Ishikawa (cell line): ENCODE measurements around the gene ZNF273.

Experiments
- CEBPB ChIP-seq: IDR thresholded peaks from 2 replicates; pipeline ENCODE4 v1.6.1; 2012
- CREB1 ChIP-seq: IDR thresholded peaks from 2 replicates; pipeline ENCODE4 v1.6.1; 2012; ENCODE audit warnings: low read depth
- EGR1 ChIP-seq: IDR thresholded peaks from 2 replicates; pipeline ENCODE4 v1.6.1; 2012
- EP300 ChIP-seq: IDR thresholded peaks from 2 replicates; pipeline ENCODE4 v1.6.1; 2012; ENCODE audit warnings: borderline replicate concordance
- FOXM1 ChIP-seq: IDR thresholded peaks from 2 replicates; pipeline ENCODE4 v1.6.1; 2012; ENCODE audit warnings: low read depth, borderline replicate concordance
- MAX ChIP-seq: IDR thresholded peaks from 2 replicates; pipeline ENCODE4 v1.6.1; 2012
- NFIC ChIP-seq: IDR thresholded peaks from 2 replicates; pipeline ENCODE4 v1.6.1; 2012
- RAD21 ChIP-seq: IDR thresholded peaks from 2 replicates; pipeline ENCODE4 v1.6.1; 2012; ENCODE audit warnings: low read depth
- REST ChIP-seq: IDR thresholded peaks from 2 replicates; pipeline ENCODE4 v1.6.1; 2012; ENCODE audit warnings: low read depth, mild to moderate bottlenecking
- TAF1 ChIP-seq: IDR thresholded peaks from 2 replicates; pipeline ENCODE4 v1.6.1; 2012; ENCODE audit warnings: low read depth, mild to moderate bottlenecking
- TCF12 ChIP-seq: IDR thresholded peaks from 2 replicates; pipeline ENCODE4 v1.6.1; 2012; ENCODE audit warnings: low read depth
- TEAD4 ChIP-seq: IDR thresholded peaks from 2 replicates; pipeline ENCODE4 v1.6.1; 2012
- USF1 ChIP-seq: IDR thresholded peaks from 2 replicates; pipeline ENCODE4 v1.6.1; 2012
- YY1 ChIP-seq: IDR thresholded peaks from 2 replicates; pipeline ENCODE4 v1.6.1; 2012; ENCODE audit warnings: low read depth
- ZBTB7A ChIP-seq: IDR thresholded peaks from 2 replicates; pipeline ENCODE4 v1.6.1; 2012; ENCODE audit warnings: low read depth

ZNF273 gene

GRCh38 chr7:64887756-64888508 is 15.1 kb upstream of the ZNF273 start:
- TF ChIP-seq CEBPB: no peak
- TF ChIP-seq MAX: no peak
- TF ChIP-seq REST: no peak
- no peak for TF ChIP-seq YY1
- TF ChIP-seq NFIC: no peak
- TF ChIP-seq TCF12: no peak
- TF ChIP-seq EGR1: no peak
- TF ChIP-seq TEAD4: no peak
- no peak for TF ChIP-seq ZBTB7A
- TF ChIP-seq RAD21: no peak
- TF ChIP-seq EP300: no peak
- TF ChIP-seq CREB1: no peak
- no peak for TF ChIP-seq USF1

- TF ChIP-seq TEAD4 (no peak), NFIC (no peak), MAX (no peak), EGR1 (no peak)
Observed at GRCh38 chr7:64888561-64888900, 14.5 kb upstream of the ZNF273 start.

- TF ChIP-seq YY1 (no peak), CREB1 (no peak), USF1 (no peak), TEAD4 (no peak), TAF1 (no peak), EP300 (no peak)
Observed at GRCh38 chr7:64888901-64889685, 14.0 kb upstream of the ZNF273 start.

- TF ChIP-seq MAX: no peak
- no peak for TF ChIP-seq CREB1
- no peak for TF ChIP-seq FOXM1
- no peak for TF ChIP-seq EGR1
Observed at GRCh38 chr7:64889686-64890162, 13.3 kb upstream of the ZNF273 start.

GRCh38 chr7:64890761-64891362 is 12.2 kb upstream of the ZNF273 start:
- TF ChIP-seq TEAD4: no peak
- no peak for TF ChIP-seq YY1
- TF ChIP-seq RAD21: no peak
- TF ChIP-seq ZBTB7A: no peak
- TF ChIP-seq FOXM1: no peak
- TF ChIP-seq REST: no peak
- no peak for TF ChIP-seq CEBPB
- no peak for TF ChIP-seq MAX
- TF ChIP-seq USF1: no peak
- TF ChIP-seq EP300: no peak
- TF ChIP-seq NFIC: no peak
